CD1c-positive myeloid dendritic cell (primary cell): ENCODE results near the gene SPNS3.

ENCODE experiments used
- DNase-seq: peaks from one replicate; pipeline ENCODE4 v3.0.0-alpha.2; 2016; ENCODE audit errors: extremely low spot score

Gene SPNS3

DNA sequence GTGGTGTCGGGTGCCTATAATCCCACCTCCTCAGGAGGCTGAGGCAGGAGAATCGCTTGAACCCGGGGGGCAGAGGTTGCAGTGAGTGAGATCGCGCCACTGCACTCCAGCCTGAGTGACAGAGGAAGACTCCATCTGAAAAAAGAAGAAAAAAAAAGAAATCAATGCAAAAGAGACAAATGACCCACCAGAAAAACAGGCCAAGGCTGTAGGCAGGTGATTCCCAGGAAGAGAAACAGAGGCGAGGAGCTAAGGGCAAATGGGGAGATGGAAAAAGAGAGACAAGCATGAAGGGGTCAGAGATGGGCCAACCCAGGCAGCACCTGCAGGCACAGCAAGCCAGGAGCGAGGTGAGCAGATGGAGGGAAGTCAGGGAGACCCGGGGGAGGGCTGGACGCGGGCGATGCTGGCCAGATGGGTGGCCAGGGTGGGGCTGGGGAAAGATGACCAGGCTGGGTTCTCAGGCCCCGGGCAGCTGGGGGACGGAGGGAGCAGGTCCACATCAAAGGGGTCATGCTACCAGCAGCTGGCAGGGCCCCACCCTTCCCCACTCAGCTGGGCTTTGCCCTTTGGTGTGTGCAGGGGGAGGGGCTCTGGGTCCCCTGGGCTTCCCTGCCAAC, 95.9 kb downstream of the SPNS3 start:
- DNase-seq: no peak

GRCh38 chr17:4530799-4531730, 97.3 kb downstream of the SPNS3 start:
- no peak for DNase-seq

DNA sequence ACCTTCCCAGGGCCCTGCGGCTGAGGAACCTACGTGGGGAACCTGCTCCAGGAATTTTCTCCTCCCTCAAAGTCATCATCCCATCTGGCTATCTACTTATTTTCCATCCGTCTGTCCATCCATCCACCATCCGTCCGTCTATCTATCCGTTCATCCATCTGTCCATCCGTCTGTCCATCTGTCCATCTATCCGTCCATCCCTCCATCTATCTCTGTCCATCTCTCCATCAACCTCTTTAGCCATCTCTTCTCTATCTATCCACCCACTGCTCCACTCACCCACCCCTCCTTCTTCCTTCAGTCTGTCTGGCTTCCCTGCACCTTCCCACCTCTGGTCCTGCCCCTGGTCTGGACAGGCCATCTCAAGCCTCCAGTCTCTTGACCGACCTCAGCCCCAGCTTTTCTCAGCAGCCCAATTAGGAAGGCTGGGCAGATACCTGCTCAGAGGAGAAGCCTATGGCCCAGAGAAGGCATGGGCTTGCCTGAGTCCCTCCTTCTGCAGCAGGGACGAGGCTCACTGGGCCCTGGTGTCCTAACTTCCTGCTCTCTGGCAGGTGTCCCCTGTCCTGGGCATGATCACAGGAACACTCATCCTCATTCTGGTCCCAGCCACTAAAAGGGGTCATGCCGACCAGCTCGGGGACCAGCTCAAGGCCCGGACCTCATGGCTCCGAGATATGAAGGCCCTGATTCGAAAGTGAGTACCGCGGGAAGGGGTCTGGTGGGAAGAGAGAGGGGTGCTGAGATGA, 98.4 kb downstream of the SPNS3 start:
- no peak for DNase-seq

DNA sequence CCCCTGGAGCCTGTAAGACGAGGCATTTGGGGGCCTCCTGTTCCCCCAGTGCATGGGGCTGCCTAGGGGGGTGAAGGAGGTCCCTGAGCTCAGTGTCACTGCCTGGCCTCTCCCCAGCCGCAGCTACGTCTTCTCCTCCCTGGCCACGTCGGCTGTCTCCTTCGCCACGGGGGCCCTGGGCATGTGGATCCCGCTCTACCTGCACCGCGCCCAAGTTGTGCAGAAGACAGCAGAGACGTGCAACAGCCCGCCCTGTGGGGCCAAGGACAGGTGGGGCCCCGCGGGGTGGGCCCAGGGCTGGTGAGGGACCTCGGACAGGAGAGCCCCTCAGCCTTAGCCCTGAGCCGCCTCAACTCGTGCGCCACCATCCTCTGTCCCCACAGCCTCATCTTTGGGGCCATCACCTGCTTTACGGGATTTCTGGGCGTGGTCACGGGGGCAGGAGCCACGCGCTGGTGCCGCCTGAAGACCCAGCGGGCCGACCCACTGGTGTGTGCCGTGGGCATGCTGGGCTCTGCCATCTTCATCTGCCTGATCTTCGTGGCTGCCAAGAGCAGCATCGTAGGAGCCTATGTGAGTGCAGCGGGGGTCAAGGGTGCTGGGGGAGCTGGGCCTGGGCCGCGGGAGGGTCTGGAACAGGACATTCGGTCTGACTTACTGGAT, 99.3 kb downstream of the SPNS3 start:
- no peak for DNase-seq

DNA sequence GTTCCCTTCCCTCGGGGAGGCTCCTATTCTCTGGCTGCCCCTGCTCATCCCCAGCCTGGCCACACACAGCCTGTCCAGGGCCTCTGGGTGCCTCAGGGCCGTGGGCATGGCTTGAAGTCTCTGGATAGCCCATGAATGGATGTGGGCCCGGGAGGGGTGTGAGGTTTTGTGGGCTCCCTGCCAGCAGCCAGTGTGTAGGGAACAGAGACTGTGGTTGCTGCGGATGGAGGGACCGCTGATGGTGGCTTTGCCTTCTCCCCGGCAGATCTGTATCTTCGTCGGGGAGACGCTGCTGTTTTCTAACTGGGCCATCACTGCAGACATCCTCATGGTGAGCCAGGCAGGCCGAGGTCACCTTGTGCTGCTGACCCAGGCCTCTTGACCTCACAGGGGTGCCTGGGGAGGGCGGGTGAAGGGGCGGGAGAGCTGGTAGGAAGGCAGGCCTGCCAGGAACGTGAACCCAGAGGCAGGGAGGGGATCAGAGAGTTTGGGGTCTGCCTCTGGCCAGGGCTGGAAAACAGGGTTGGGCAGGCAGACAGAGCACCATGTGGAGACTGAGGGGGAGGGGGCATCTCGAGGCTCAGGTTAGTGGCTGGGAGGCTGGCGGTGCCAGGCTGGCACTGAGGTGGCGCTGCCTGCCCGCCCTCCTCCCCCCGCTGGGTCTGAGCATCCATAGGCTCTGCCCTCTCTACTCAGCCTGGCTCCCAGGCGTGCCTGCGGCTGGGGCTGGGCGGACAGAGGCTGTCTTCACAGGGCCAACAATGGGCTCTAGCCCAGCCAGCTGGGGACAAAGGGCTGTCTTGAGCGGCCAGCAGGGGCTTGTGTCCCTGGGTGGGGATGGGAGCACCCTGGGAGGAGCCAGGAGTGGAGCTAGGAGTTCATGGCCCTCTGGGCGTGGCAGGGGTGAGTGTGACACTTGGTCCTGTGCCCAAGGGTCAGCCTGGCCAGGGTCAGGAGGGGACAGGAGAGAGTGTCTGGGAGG, 100.1 kb downstream of the SPNS3 start:
- DNase-seq: no peak

DNA sequence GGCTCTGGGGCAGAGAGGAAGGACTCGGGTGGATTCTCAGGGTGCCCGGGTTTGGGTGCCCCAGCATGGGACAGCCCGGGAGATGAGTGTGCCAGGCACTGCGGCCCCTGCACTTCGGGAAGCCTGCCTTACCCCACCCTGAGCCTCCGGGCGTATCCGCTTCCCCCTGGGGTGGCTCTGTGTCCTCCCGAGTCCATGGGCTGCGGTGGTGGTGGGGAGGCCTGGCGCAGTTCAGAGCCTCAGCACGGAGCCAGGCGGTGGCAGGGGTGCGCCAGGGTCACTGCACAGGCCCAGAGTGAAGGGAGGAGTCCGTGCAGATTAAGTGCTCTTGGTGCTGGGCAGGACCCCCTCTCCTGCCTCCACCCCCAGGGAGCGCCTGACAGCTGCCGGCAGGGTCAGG, 100.8 kb downstream of the SPNS3 start:
- no peak for DNase-seq

DNA sequence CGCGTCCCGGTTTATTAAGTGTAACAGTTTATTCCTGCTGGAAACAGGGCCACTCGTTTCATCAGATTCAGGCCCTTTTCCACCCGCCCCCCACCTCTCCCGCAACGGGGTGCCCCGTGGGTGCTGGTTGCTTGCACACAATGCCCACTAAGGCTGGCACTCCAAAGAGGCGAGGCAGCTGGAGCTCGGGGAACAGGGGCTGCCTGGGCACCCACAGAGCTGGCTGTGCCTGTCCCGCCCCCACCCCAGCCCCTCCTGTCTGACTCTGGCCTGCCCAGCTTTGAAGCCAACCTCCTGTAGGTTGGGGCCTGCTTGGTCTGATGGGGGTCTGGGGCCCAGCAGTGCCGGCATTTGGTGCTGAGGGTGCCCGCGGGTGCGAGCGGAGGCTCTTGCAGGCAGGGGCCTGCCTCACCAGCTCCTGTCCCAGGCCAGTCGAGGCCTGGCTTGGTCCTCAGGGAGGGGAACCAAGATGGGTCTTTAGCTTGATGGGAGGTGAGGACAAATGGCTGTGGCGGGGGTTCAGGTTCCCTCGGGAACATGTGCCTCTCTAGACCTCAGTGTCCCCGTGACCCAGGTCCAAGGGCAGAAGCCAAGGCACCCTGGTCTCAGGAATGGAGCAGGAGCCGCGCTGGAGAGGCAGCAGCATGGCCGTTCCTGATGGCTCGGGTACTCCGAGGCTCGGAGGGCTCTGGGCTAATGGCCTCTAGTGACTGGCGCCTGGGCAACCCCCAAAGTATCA, 101.4 kb downstream of the SPNS3 start:
- DNase-seq: no peak

GRCh38 chr17:4535667-4536258, 102.0 kb downstream of the SPNS3 start:
- no peak for DNase-seq

- no peak for DNase-seq
Observed at GRCh38 chr17:4536259-4536741, 102.6 kb downstream of the SPNS3 start.

DNA sequence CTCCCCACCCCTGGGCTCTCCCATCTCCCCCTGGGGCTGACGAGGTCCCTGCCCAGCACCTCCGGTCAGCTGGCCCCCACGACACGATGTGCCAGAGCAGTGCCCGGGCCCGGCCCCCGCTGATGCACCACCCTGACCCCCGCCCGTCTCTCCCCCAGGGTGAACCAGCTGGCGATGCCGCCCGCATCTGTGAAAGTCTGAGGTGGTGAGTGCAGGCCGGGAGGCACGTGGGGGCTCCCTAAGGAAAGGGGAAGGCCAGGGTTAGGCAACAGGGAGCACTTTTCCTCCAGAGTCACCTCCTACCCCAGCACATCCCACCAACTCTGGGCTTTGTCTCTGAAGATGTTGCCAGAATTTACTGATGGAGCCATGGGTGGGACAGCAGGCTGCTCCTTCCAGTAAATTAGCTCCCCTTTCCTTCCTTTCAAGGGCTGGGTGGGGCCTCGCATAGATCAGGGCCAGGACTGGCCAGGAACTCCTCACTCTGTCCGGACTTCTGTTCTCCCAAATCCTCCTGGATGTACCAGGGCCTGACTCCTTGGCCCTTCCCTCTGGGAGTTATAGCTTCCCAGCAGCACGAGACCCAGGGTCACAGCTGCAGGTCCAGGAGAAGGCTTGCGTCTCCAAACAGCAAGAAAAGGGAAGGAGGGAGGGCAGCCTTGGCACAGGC, 103.1 kb downstream of the SPNS3 start:
- DNase-seq: peak; percentile 47
